Mesenteric fat pad (tissue), 1 donor: ENCODE data around the gene LEFTY2. TPM values are rescaled to one million over a fixed set of nuclear protein-coding genes. Genes with fewer than 3 reads are reported as not detected.

Source experiments
- microRNA-seq: library from miRNA; unstranded; fragments of <30 nt; microRNA quantifications from one replicate; pipeline ENCODE4 v1.2.0, GENCODE V29; 2020; ENCODE audit warnings: borderline number of aligned reads
- total RNA-seq: library from RNA; stranded (reverse); fragmentation: NEBNext Ultra II Directional; extraction: Animal tissue kit (Norgen Biotek cat#: 25700); gene quantifications from one replicate; pipeline ENCODE4 v1.2.1, GENCODE V29; 2021
- donor health status: DM: yes; HTN: yes; CAD: no.

LEFTY2 gene
- total RNA-seq, 1 donor from 2014 or later = 2.2 TPM

Small RNA genes within 50 kb of the gene (microRNA-seq; reads per million reads assigned to microRNA genes)
- not detected for gene MIR6741

Other genes starting within 250 kb of the LEFTY2 start
- 125 TPM for gene SRP9, start 163.4 kb downstream of the LEFTY2 start, total RNA-seq
- 288 TPM for gene EPHX1, start 131.1 kb downstream of the LEFTY2 start, total RNA-seq
- 79.7 TPM for gene TMEM63A, start 58.8 kb downstream of the LEFTY2 start, total RNA-seq
- gene LEFTY1, start 52.1 kb downstream of the LEFTY2 start, total RNA-seq = not detected
- gene PYCR2, start 17.0 kb downstream of the LEFTY2 start, total RNA-seq = 48.9 TPM
- 20.1 TPM for gene SDE2, start 58.1 kb upstream of the LEFTY2 start, total RNA-seq
- 321 TPM for gene H3-3A, start 121.5 kb upstream of the LEFTY2 start, total RNA-seq
- 46.7 TPM for gene ACBD3, start 245.5 kb upstream of the LEFTY2 start, total RNA-seq